Smooth muscle cell (in vitro differentiated cells): ENCODE data around the gene RBM44. TPM values are rescaled to one million over a fixed set of nuclear protein-coding genes. Genes with fewer than 3 reads are reported as not detected.
A peak's percentile ranks its signal among the peaks of the same experiment; 100 is the strongest.

ENCODE experiments used
- DNase-seq: peaks from one replicate; lab custom pipeline; 2025; ENCODE audit not compliant: unreplicated experiment; lab: John Stamatoyannopoulos, UW
- H2AFZ ChIP-seq: fragments of 200-600 bp; sonication (generic); 2 replicates; pipeline ENCODE4 v1.6.0; 2016; ENCODE audit warnings: antibody characterized with exemption, low read depth, mild to moderate bottlenecking
- H3F3A ChIP-seq: fragments of 200-600 bp; sonication (generic); 2 replicates; pipeline ENCODE4 v1.6.0; 2017; ENCODE audit warnings: antibody characterized with exemption, low read depth
- H3K27ac ChIP-seq: fragments of 200-600 bp; sonication (generic); 2 replicates; pipeline ENCODE4 v1.5.1; 2016; ENCODE audit warnings: low read depth, mild to moderate bottlenecking
- H3K27me3 ChIP-seq: fragments of 200-600 bp; sonication (generic); 2 replicates; pipeline ENCODE4 v1.6.1; 2016; ENCODE audit warnings: low read depth, mild to moderate bottlenecking
- H3K36me3 ChIP-seq: fragments of 200-600 bp; sonication (generic); 2 replicates; pipeline ENCODE4 v1.5.1; 2016; ENCODE audit warnings: low read depth
- H3K4me1 ChIP-seq: fragments of 200-600 bp; sonication (generic); 2 replicates; pipeline ENCODE4 v1.5.1; 2016; ENCODE audit warnings: low read depth
- H3K4me2 ChIP-seq: fragments of 200-600 bp; sonication (generic); 2 replicates; pipeline ENCODE4 v1.6.0; 2016; ENCODE audit warnings: mild to moderate bottlenecking
- H3K4me3 ChIP-seq: fragments of 200-600 bp; sonication (generic); 2 replicates; pipeline ENCODE4 v1.5.1; 2016; ENCODE audit warnings: mild to moderate bottlenecking
- H3K79me2 ChIP-seq: fragments of 200-600 bp; sonication (generic); 2 replicates; pipeline ENCODE4 v1.6.0; 2016; ENCODE audit warnings: low read depth, mild to moderate bottlenecking
- H3K9ac ChIP-seq: fragments of 200-600 bp; sonication (generic); 2 replicates; pipeline ENCODE4 v1.6.0; 2016; ENCODE audit warnings: low read depth
- H3K9me3 ChIP-seq: fragments of 200-600 bp; sonication (generic); replicated peaks from 2 replicates; pipeline ENCODE4 v1.5.1; 2016; ENCODE audit warnings: low read depth
- H4K20me1 ChIP-seq: fragments of 200-600 bp; sonication (generic); 2 replicates; pipeline ENCODE4 v1.6.0; 2016; ENCODE audit warnings: low read depth
- WGBS: methylation state at CpG from one replicate; pipeline ENCODE4 v1.1.7; 2016; ENCODE audit warnings: low lambda C conversion rate; 5-methylcytosine and 5-hydroxymethylcytosine counted together
- polyA plus RNA-seq: library from polyadenylated mRNA; unstranded; fragments of >200 nt; fragmentation: Nextera tagmentation; extraction: Ambion mirVana; gene quantifications from 2 replicates; pipeline ENCODE4 v1.2.1, GENCODE V29; 2016
- total RNA-seq: library from RNA; depleted of rRNA; stranded (reverse); fragments of >200 nt; gene quantifications from 2 replicates; pipeline ENCODE4 v1.2.3, GENCODE V29; 2014
- TF ChIP-seq, protein P1 (sequence below): fragments of 200-600 bp; sonication (generic); IDR thresholded peaks from 2 replicates; pipeline ENCODE4 v1.5.1; 2017; ENCODE audit warnings: borderline replicate concordance, mild to moderate bottlenecking, antibody characterized with exemption; ENCODE audit not compliant: insufficient read depth, poor library complexity, severe bottlenecking

RBM44 gene
- total and polyA plus RNA-seq, 2 experiments from 2014 or later, result 0.15 to 1.2 TPM

DNA sequence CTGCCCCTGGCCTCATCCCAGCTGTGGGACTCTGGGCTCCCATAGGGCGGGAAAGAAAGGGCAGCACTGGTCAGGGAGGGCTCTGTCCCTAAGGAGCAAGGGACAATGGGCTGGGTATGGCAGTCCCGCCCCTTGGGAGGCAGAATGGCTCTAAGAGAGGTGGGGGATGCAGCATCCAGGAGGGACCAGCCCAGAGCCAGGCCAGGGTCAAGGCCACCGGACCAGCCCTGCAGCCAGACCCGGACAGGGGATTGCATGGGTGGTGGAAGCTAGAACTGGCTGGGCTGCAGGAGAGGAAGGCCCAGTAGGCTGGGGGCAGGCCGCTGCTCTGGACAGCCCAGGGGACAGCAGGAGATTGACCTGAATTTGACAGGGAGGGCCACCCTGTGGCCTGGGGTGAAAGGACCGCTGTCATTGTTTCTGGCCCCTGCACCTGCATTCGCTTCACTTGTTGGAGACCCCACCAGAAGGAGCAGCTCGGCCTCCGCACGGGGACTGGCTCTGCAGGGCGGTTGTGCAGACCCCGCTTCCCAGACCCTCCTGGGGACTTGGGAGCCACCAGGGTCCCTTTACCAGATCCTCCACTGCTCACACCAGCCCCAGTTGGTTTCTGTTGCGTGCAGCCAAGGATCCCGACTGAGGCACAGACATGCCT is 75.4 kb downstream of the RBM44 start:
- H3F3A ChIP-seq, result no peaks in the 10 kb centered on the region
- no peaks in the 10 kb centered on the region for H3K27me3 ChIP-seq
- H3K9me3 ChIP-seq, result no peaks in the 10 kb centered on the region
- 97% methylated on average over 14 of the region's 14 CpGs for WGBS
- no peaks in the 10 kb centered on the region for H3K36me3 ChIP-seq
- H3K9ac ChIP-seq, result no peak overlapping the region
- TF ChIP-seq, protein P1, sequence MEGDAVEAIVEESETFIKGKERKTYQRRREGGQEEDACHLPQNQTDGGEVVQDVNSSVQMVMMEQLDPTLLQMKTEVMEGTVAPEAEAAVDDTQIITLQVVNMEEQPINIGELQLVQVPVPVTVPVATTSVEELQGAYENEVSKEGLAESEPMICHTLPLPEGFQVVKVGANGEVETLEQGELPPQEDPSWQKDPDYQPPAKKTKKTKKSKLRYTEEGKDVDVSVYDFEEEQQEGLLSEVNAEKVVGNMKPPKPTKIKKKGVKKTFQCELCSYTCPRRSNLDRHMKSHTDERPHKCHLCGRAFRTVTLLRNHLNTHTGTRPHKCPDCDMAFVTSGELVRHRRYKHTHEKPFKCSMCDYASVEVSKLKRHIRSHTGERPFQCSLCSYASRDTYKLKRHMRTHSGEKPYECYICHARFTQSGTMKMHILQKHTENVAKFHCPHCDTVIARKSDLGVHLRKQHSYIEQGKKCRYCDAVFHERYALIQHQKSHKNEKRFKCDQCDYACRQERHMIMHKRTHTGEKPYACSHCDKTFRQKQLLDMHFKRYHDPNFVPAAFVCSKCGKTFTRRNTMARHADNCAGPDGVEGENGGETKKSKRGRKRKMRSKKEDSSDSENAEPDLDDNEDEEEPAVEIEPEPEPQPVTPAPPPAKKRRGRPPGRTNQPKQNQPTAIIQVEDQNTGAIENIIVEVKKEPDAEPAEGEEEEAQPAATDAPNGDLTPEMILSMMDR, result no peak
- H2AFZ ChIP-seq, result no peak overlapping the region
- DNase-seq, result no peak
- H4K20me1 ChIP-seq, result no peaks in the 10 kb centered on the region
- peak overlapping the region; percentile 14 for H3K27ac ChIP-seq
- H3K79me2 ChIP-seq, result no peaks in the 10 kb centered on the region
- H3K4me2 ChIP-seq, result peak overlapping the region; percentile 28
- H3K4me3 ChIP-seq, result no peak overlapping the region
- peaks cover 7% of the 10 kb centered on the region for H3K4me1 ChIP-seq

DNA sequence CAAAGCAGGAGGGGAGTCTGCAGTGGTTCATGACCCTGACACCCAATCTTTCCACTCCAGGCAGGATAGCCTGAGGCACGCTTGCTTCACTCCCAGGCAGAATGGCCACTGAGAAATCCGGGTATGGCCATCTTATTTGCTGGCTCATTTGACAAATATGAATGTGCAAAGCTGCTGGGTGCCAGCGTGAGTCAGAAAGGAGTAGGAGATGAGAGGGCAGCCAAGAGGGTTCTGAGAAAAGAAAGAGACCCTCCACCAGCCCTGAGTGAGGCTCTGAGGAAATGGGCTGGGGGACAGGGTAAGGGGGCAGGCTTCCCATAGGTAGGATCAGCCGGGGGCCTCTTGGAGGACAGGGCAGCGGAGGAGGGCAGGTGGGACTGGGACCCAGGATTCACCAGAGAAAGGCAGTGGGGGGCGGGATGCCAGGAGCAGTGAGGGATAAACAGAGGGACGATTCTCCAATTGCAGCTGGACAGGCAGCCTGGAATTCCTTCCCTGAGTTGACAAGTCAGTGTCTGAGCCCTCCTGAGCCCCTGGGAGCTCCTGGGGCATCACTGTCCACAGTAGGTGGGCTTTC is 76.1 kb downstream of the RBM44 start:
- Histone ChIP-seq H3K27me3 (no peaks in the 10 kb centered on the region), H3K9ac (no peak overlapping the region), H3K4me2 (peak overlapping the region; percentile 28)

DNA sequence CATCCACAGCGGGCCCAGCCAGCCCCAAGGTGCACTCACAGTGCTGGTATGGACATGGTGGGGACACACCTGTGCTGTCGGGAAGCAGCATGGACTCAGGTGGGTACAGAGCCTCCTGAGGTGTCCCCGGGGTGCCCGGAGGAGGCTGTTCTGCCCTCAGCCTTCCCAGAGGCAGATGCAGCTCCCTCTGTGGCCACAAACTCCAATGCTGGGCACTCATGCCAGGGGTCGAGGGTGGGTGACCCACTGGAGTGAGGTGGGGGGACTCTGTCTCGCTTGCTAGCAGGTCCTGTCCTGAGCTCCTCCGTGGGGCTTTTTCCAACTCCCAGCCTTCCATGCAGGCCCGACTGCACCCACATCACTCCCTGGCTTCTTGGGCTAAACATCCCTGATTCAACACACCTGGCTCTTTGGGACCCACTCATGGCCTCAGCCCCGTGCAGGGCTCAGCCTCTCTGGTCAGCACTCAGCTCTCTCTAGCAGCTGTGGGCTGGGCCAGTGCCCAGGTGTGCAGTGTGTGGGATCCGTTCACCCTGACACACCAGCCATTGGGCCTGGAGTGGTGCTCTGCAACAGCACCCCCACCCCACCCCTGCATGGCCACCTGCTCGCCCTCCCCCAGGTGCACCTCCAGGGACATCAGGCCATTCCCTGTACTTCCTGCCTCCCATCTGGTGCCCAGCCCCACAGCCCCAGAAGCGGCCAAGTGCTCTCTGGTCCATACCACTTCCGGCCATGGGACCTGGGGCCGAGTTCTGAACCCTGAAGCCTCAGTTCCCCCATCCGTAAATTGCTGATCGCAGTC is 76.9 kb downstream of the RBM44 start:
- H3K27ac ChIP-seq, result peak overlapping the region; percentile 14
- no peak overlapping the region for H2AFZ ChIP-seq

More for the DNA sequence above, 76.1 kb downstream of the RBM44 start:
- H3F3A ChIP-seq, result no peaks in the 10 kb centered on the region
- no peak overlapping the region for H2AFZ ChIP-seq
- WGBS, result 70% methylated on average over 7 of the region's 7 CpGs
- H3K9me3 ChIP-seq, result no peaks in the 10 kb centered on the region
- H3K27ac ChIP-seq, result peak overlapping the region; percentile 14
- H3K4me1 ChIP-seq, result peaks cover 7% of the 10 kb centered on the region
- TF ChIP-seq, protein P1, result no peak
- DNase-seq, result no peak
- no peak overlapping the region for H3K4me3 ChIP-seq
- H3K79me2 ChIP-seq, result no peaks in the 10 kb centered on the region
- no peaks in the 10 kb centered on the region for H4K20me1 ChIP-seq
- no peaks in the 10 kb centered on the region for H3K36me3 ChIP-seq

More for the DNA sequence above, 76.9 kb downstream of the RBM44 start:
- H3K9ac ChIP-seq, result no peak overlapping the region
- peaks cover 7% of the 10 kb centered on the region for H3K4me1 ChIP-seq
- H3K9me3 ChIP-seq, result no peaks in the 10 kb centered on the region
- WGBS, result 93% methylated on average over 16 of the region's 16 CpGs
- no peaks in the 10 kb centered on the region for H3F3A ChIP-seq
- H3K27me3 ChIP-seq, result no peaks in the 10 kb centered on the region
- TF ChIP-seq, protein P1, result no peak
- no peak overlapping the region for H3K4me2 ChIP-seq
- no peak overlapping the region for H3K4me3 ChIP-seq
- no peaks in the 10 kb centered on the region for H4K20me1 ChIP-seq
- no peak for DNase-seq
- H3K79me2 ChIP-seq, result no peaks in the 10 kb centered on the region
- H3K36me3 ChIP-seq, result no peaks in the 10 kb centered on the region
